ENCODE results near the gene FBXL17.

DNA sequence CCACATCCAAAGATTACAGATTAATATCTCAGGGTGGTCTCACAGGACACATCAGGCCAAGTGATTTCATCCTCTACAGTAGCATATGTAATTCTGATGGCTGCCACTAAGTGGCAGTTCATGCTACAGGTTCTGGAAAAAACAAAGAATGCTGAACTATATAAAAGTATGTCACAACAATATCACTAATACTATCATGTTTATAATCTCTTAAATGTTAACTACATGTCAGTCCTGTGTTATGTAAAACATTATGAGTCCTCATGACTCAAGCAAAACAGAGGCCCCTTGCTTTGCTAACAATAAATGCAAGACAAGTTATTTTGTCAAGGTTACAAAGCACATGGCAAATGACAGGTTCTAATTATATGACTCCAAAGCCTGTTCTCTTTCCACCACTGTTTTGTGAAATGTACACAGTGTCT lies 233.2 kb downstream of the FBXL17 start:
- peak; percentile 58 for TF ChIP-seq CTCF (conservative IDR thresholded peaks at IDR 0.05; ENCODE audit: low read length)
- TF ChIP-seq EZH2phosphoT487 (IDR thresholded peaks at IDR 0.05; ENCODE audit: borderline replicate concordance), result no peak
